Adrenal gland (tissue), 12 donors: Measurements from ENCODE around the gene CEP131. TPM values are rescaled to one million over a fixed set of nuclear protein-coding genes. Genes with fewer than 3 reads are reported as not detected.
A peak's percentile ranks its signal among the peaks of the same experiment; 100 is the strongest.

ENCODE experiments used
- DNase-seq, 7 donors: peaks; one replicate each; pipeline ENCODE4 v3.0.0-alpha.2; 2019 to 2020
- H3K27ac ChIP-seq, 5 donors: fragments of 200-600 bp; sonication (generic) in 4 of 5; 1 replicate in 3 of 5; 2 replicates in 2 of 5; pipeline versions ENCODE4 v1.5.1 to v1.8.0; 2016 to 2020; ENCODE audit warnings: mild to moderate bottlenecking in 1 of 5
- H3K27me3 ChIP-seq: fragments of 200-600 bp; 2 replicates; pipeline ENCODE4 v1.8.0; 2021
- H3K36me3 ChIP-seq, 2 donors: fragments of 200-600 bp; replicated peaks in 1 of 2; 1 replicate in 1 of 2; 2 replicates in 1 of 2; pipeline versions ENCODE4 v1.5.1 to v1.8.0; 2018 to 2022
- H3K4me1 ChIP-seq, 2 donors: fragments of 200-600 bp; replicated peaks in 1 of 2; 1 replicate in 1 of 2; 2 replicates in 1 of 2; pipeline versions ENCODE4 v1.5.1 to v1.8.0; 2018 to 2021
- H3K4me3 ChIP-seq, 4 donors: fragments of 200-600 bp; sonication (generic) in 3 of 4; one replicate each; pipeline ENCODE4 v1.5.1; 2016 to 2018
- H3K9me3 ChIP-seq, 3 donors: fragments of 200-600 bp; sonication (generic) in 1 of 3; replicated peaks in 1 of 3; 1 replicate in 2 of 3; 2 replicates in 1 of 3; pipeline versions ENCODE4 v1.5.1 to v1.8.0; 2016 to 2021
- CTCF ChIP-seq, 6 experiments: fragments of 450-650 bp in 4 of 6; fragments of 200-600 bp in 2 of 6; sonication (generic) in 1 of 6; IDR thresholded peaks; 1 replicate in 5 of 6; 2 replicates in 1 of 6; pipeline versions ENCODE4 v1.5.1 to v1.8.0; 2016 to 2021; ENCODE audit warnings: antibody characterized with exemption in 6 of 6, mild to moderate bottlenecking in 2 of 6, moderate library complexity in 1 of 6
- POLR2A ChIP-seq, 2 donors: fragments of 450-650 bp; IDR thresholded peaks; one replicate each; pipeline ENCODE4 v1.6.1; 2017; ENCODE audit warnings: antibody characterized with exemption in 2 of 2, mild to moderate bottlenecking in 2 of 2, moderate library complexity in 1 of 2
- WGBS, 4 donors: extraction: QIAGEN DNeasy Blood & Tissue Kit in 2 of 4; methylation state at CpG; one replicate each; pipeline versions ENCODE4 v1.1.5 to v1.1.7; 2013 to 2017; 5-methylcytosine and 5-hydroxymethylcytosine counted together
- intact Hi-C, 2 donors: fragments of 100-400 bp; cut with DNase I; formaldehyde crosslinking; loops; one replicate each; pipeline versions ENCODE4 v1.14.1 to v1.15.0; 2022 to 2023
- polyA plus RNA-seq, 3 donors: library from polyadenylated mRNA; stranded (reverse); fragments of 200-250 nt in 2 of 3; fragments of 350-450 nt in 1 of 3; fragmentation: Illumina TruSeq in 1 of 3; extraction: RNeasy Lipid Tissue Mini Kit (QIAGEN cat#74804) in 1 of 3; gene quantifications; one replicate each; pipeline ENCODE4 v1.2.3, GENCODE V29; 2013 to 2014
- total RNA-seq, 9 donors: library from RNA; depleted of rRNA in 4 of 9; stranded (reverse); fragments of >200 nt in 4 of 9; fragments of 120-200 nt in 1 of 9; fragmentation: NEBNext Ultra II Directional in 1 of 9; extraction: Animal tissue kit (Norgen Biotek cat#: 25700) in 1 of 9; gene quantifications; one replicate each; pipeline versions ENCODE4 v1.1.0 to v1.2.4, GENCODE V29; 2013 to 2023
- donor health status: healthy with polysubstance abuse.
- donor health status: Bipolar disorder and iron deficiency.
- donor health status: DM: yes; HTN: yes; CAD: no.
- donor health status: DM: no; HTN: no; CAD: no.
- donor health status: DM: no; HTN: no; CAD: no.
- donor health status: DM: yes; HTN: yes; CAD: no.

The CEP131 gene
- total and polyA plus RNA-seq, 12 donors: 0.81 to 55.8 (median 8.2) TPM

GRCh38 chr17:81267390-81268067, 44.8 kb upstream of the CEP131 start:
- intact Hi-C loops: no loop called here

GRCh38 chr17:81265576-81265975, 42.8 kb upstream of the CEP131 start:
- H3K4me3 ChIP-seq: no peak overlapping the region
- TF ChIP-seq CTCF (IDR thresholded peaks at IDR 0.05): no peak
- no peak for TF ChIP-seq POLR2A (IDR thresholded peaks at IDR 0.05)
- no peak overlapping the region for H3K27ac ChIP-seq
- WGBS, 4 donors: 97 to 99% (median 97%) methylated on average over 12 to 22 of the region's 22 CpGs
- H3K27me3 ChIP-seq: no peaks in the 10 kb centered on the region
- DNase-seq: no peak
- peaks cover 0 to 65% of the 10 kb centered on the region in 2 donors for H3K36me3 ChIP-seq
- peaks cover 9 to 10% of the 10 kb centered on the region in 2 donors for H3K4me1 ChIP-seq
- intact Hi-C loops: no loop called here
- H3K9me3 ChIP-seq: no peaks in the 10 kb centered on the region

More at GRCh38 chr17:81267390-81268067, 44.8 kb upstream of the CEP131 start:
- no peaks in the 10 kb centered on the region for H3K27me3 ChIP-seq
- no peak overlapping the region for H3K4me3 ChIP-seq
- peaks cover 9 to 10% of the 10 kb centered on the region in 2 donors for H3K4me1 ChIP-seq
- peaks cover 0 to 59% of the 10 kb centered on the region in 2 donors for H3K36me3 ChIP-seq
- TF ChIP-seq CTCF (IDR thresholded peaks at IDR 0.05): no peak
- no peak for TF ChIP-seq POLR2A (IDR thresholded peaks at IDR 0.05)
- DNase-seq: peak in 5 of 7 donors; percentile 52 to 67 (median 56)
- H3K27ac ChIP-seq: peak overlapping the region in 4 of 5 donors; percentile 7 to 42 (median 24)
- H3K9me3 ChIP-seq: no peaks in the 10 kb centered on the region
- WGBS, 4 donors: 63 to 74% (median 68%) methylated on average over 5 to 6 of the region's 6 CpGs

- H3K9me3 ChIP-seq: no peaks in the 10 kb centered on the region
- no peaks in the 10 kb centered on the region for H3K27me3 ChIP-seq
- H3K4me1 ChIP-seq: peaks cover 9 to 10% of the 10 kb centered on the region in 2 donors
- WGBS, 4 donors: 85 to 96% (median 95%) methylated on average over 4 to 12 of the region's 12 CpGs
- peaks cover 0 to 64% of the 10 kb centered on the region in 2 donors for H3K36me3 ChIP-seq
- intact Hi-C loops: no loop called here
- H3K27ac ChIP-seq: no peak overlapping the region
- TF ChIP-seq POLR2A (IDR thresholded peaks at IDR 0.05) (no peak), CTCF (IDR thresholded peaks at IDR 0.05) (no peak)
- no peak overlapping the region for H3K4me3 ChIP-seq
- DNase-seq: no peak
Measured at GRCh38 chr17:81264640-81265039, 41.9 kb upstream of the CEP131 start.

DNA sequence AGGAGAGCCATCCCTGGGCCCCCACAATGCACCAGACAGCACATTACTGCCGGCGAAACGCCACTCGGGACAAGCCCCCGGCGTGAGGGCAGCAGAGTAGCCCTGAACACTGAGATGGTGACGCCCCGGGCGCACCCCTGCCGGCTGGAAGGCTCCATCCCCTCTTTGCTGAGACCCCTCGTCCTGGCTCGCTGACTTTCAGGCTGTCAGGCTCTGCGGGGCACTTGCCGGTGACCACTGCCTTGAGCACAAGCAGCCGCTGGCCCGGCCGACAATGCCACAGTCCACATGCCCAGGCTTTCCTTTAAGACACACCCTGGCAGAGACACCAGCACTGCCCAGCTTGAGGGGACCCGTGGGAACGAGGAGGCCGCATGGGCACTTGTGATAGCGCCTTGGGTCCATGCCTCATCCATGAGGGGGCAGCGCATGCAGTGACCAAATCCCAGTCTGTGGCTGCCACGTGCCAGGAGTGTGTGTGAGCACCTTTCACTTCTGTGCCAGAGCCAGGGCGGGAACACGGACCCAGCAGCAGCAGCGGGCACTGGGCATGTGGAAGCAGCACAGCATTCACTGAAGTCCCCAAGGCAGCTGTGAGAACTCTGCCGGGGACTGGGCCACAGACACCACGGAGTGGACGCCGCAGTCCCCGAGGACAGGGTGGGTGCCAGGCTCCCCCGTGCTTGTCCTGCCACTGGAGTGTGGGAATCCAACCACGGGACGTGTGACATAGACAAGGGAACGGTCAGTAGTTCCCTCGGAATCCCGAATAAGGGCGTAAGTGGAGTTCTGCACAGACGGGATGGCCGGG, 40.8 kb upstream of the CEP131 start:
- Histone ChIP-seq H3K36me3 (peaks cover 0 to 65% of the 10 kb centered on the region in 2 donors), H3K27me3 (no peaks in the 10 kb centered on the region)
- TF ChIP-seq CTCF (IDR thresholded peaks at IDR 0.05): no peak

More for the DNA sequence above, 40.8 kb upstream of the CEP131 start:
- Histone ChIP-seq H3K9me3 (no peaks in the 10 kb centered on the region), H3K4me1 (peaks cover 9 to 10% of the 10 kb centered on the region in 2 donors), H3K27ac (no peak overlapping the region), H3K4me3 (no peak overlapping the region)
- intact Hi-C loops: no loop called here
- 91 to 97% (median 94%) methylated on average over 12 to 40 of the region's 40 CpGs for WGBS, 4 donors
- DNase-seq: no peak
